CD4-positive, alpha-beta T cell treated with Interleukin-17A for 4 hours (primary cell): ENCODE data around the gene CYP2F1.
"Not testable (repeated sequence)": the region's sequence is repeated elsewhere in the genome, so short reads cannot be mapped to it uniquely, and the experiment has no call there.

Experiments used
- DNase-seq: peaks from one replicate; pipeline ENCODE4 v3.0.0-alpha.2; 2020; ENCODE audit warnings: mixed read lengths

Gene CYP2F1

DNA sequence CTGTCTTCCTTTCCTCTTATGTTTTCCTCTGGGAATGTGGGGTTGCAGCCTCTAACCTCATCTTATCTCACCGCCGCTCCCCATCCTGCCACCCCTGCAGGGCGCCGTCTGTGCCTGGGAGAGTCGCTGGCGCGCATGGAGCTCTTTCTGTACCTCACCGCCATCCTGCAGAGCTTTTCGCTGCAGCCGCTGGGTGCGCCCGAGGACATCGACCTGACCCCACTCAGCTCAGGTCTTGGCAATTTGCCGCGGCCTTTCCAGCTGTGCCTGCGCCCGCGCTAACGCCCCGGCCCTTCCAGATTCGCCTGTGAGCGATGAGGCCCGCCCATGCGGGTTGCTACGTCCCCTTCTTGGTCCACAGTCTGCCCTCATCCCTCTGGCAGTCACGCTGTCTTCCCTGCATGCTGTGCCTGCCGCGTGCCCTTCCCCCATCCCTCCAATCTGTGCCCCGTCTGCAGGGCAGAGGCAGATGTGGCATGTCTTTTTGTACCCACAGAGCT is 13.6 kb downstream of the CYP2F1 start:
- peak; percentile 78 for DNase-seq

DNA sequence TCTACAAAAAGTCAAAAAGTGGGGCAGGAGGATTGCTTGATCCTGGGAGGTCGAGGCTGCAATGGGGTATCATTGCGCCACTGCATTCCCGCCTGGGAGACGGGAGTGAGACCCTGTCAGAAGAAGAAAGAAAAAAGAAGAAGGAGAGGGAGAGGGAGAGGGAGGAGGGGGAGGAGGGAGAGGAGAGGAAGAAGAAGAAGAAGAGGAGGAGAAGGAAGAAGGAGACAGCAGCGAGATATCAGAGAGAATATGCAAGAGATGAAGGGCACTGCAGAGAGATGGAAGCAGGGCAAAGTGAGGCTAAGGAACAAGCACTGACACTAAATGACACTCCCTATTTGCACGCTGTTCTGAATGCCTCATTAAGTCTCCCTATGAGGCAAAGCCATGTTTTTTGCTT is 14.5 kb downstream of the CYP2F1 start:
- no peak for DNase-seq

DNA sequence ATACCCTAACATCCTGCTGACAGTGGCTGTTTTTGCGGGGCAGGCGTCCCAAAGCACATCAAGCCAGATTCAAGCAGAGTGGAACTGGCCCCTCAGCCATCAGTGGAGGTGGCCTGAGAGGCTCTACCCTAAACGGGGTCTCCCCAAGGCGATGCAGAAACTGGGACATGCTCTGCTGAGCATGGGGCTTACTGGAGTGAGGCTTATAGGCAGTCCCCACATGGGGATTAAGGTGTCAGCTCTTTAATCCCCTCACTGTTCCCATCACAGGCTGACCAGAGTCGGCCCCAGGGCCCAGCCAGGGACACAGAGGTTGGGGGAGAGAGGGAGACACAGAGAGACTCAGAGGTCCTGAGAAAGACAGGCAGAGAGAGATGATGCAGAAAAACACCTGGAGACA is 17.0 kb downstream of the CYP2F1 start:
- DNase-seq = no peak

DNA sequence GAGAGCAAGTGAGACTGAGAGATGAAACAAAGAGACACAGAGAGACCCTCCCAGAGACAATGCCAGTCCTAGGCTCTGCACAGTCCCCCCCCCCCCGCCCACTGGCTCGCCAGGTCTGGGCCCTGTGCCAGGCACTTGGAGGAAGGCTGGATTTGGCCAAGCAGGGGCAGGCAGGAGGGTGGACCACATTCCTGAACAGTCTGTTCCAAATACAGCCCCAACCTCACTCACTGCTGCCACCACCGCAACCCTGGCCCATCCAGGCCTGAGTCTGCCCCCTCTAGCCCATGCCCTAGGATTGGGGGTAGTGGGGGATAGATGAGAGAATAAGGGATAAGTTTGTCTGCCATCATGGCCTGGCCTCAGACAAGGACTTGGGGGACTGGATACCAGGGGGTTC is 19.0 kb downstream of the CYP2F1 start:
- DNase-seq = no peak

DNA sequence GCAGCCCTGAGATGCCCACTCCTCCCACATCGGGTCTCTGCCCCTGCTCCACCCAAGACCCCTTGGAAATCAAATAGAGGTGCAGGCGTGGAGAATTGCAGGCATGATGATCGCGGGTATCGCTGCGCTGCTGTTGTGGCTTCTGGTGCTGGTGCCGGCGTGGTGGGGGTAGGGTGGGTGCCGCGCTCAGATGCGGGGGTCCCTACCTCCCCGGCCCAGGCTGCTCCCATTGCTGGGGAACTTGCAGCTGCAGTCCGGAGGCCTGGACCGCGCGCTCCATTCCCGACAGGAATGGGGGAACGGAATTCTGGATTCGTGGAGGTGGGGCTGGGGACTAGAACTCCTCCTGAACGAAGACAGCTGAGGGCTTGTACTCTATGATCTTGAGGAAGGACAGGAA is 20.4 kb downstream of the CYP2F1 start:
- no peak for DNase-seq

DNA sequence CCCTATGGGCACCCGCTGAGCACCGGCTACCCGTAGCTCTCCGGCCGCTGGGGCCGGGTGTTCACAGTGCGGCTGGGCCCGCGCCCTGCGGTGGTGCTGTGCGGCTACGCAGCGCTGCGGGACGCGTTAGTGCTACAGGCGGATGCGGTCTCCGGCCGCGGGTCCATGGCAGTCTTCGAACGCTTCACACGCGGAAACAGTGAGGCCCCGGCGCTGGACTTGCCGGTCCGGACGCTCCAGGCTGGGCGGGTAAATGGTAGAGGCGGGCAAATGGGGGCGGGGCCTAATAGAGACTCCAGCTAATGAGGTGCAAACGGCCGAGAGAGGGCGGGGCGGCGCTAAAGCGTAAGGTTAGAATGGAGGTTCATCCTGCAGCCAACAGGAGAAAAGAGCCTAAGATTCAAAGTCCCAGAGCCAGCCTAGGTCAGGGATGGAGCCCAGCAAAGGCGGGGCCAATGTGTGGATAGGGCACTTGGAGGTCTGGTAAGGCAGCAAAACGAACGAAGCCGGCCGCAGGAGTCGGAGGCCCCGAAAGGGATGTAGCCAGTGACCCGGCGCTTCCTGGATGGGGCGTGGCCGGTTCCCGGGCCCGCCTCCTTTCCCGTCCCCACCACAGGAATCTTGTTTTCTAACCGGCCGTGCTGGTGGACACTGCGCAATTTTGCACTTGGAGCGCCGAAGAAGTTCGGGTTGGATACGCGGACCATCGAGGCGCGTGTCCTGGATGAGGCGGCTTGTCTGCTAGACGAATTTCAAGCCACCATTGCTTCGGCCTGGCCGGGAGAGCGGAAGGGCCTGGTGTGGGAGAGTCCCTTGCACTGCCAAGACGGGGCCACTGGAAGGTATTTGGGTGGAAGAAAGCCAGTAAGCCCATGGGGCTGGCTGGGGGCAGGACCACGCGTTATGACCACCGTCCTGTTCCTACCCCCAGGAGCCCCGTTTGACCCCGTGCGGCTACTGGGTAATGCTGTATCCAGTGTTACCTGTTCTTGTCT is 21.5 kb downstream of the CYP2F1 start:
- peak; percentile 49 for DNase-seq

DNA sequence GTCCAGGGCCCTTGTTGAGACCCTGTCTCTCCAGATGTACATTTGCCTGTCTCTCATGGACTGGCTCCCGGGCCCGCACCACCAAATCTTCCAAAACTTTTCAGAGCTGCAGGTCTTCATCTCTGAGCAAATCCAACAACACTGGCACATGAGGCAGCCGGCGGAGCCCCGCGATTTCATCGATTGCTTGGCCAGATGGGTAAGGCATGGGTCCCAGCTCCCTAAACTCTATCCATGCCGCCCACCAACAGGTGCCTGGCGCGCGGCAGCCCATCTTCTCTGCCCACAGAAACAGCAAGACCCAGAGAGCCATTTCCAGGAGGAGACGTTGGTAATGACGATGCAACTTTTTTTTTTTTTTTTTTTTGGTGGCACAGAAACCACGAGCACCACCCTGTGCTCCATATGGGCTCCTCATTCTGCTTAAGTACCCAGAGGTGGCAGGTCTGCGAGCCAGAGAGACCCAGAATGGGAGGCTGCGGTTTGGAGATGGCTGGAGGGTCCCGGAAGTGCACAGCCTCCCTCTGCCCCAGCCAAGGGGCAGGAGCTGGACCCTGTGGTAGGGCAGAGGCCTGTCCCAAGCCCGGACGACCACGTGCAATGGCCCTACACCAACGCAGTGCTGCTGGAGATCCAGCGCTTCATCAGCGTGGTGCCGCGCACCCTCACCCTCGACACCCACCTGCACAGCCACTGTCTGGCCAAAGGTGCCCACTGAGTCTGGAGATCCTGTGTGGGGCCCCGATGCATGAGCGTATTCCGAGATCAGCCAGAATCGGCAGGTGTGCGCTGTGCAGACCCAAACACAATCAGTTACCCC is 22.6 kb downstream of the CYP2F1 start:
- DNase-seq = no peak

DNA sequence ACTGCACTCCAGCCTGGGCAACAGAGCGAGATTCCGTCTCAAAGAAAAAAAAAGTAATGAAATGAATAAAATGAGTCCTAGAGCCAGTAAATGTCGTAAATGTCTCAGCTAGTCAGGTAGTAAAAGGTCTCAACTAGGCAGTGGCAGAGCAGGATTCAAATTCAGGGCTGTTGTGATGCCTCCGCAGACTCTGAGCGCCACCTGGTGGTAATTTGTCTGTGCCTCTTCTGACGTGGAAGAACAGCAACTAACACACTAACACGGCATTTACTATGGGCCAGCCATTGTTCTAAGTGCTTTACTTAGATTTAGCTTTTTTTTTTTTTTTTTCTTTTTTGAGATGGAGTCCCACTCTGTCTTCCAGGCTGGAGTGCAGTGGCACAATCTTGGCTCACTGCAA is 30.2 kb downstream of the CYP2F1 start:
- DNase-seq = peak; percentile 95

DNA sequence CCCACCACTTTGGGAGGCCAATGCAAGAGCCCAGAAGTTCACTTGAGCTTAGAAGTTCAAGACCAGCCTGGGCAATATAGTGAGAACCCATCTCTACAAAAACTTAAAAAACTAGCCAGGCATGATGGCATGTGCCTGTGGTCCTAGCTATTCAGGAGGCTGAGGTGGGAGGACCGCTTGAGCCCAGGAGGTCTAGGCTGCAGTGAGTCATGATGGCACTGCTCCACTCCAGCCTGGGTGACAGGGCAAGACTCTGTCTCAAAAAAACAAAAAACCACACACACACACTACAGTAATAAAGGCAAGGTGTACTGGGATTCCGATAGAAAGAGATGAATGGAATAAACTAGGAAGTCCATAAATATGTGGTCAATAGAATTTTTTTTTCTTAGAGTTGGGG is 35.6 kb downstream of the CYP2F1 start:
- DNase-seq = no peak

DNA sequence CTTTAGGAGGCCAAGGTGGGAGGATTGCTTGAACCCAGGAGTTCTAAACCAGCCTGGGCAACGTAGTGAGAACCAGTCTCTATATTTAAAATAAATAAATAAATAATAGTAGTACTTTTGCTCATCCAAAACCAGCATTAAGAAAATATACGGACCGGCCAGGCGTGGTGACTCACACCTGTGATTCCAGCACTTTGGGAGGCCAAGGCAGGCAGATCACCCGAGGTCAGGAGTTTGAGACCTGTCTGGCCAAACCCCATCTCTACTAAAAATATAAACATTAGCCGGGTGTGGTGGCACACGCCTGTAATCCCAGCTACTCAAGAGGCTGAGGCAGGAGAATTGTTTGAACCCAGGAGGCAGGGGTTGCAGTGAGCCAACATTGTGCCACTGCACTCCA is 36.8 kb downstream of the CYP2F1 start:
- not testable (repeated sequence) for DNase-seq

DNA sequence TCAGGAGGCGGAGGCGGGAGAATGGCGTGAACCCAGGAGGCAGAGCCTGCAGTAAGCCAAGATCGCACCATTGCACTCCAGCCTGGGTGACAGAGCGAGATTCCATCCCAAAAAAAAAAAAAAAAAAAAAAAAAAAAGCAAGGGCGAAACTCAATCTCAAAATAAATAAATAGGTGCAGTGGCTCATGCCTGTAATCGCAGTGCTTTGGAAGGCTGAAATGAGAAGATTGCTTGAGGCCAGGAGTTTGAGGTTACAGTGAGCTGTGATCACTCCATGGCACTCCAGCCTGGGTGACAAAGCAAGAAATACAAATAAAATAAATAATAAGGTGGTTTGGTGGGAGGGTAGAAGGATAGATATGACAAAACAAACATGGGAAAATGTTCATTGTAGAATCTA is 39.8 kb downstream of the CYP2F1 start:
- no peak for DNase-seq

DNA sequence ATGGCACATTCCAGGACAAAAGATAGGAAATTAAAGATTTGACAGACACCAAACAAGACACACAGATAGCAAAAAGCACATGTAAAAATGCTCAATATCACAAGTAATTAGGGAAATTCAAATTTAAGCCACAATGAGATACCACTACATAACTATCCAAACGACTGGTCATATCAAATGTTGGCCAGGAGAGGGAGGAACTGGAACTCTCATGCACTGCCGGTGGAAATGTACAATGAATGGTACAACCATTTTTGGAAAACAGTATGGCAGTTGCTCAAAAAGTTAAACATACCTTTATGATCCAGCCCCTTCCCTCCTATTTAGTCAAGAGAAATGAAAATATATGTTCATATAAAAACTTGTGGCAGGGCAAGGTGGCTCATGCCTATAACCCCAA is 42.0 kb downstream of the CYP2F1 start:
- DNase-seq = no peak

DNA sequence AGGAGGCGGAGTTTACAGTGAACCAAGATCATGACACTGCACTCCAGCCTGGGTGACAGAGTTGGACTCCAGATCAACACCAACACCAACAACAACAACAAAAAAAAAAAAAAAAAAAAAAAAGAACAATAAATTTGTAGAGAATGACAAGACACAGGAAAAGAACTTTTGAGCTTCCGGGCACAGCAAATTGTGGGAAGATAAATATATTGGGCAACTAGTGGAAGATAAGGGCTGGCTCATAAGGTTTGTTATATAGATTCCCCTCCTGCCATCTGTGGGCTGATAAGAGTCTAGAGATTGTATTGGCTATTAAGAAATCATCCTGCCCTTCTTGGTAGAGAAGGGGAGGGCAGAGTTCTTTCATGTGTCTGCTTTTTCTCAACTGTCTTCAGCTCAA is 45.6 kb downstream of the CYP2F1 start:
- no peak for DNase-seq

DNA sequence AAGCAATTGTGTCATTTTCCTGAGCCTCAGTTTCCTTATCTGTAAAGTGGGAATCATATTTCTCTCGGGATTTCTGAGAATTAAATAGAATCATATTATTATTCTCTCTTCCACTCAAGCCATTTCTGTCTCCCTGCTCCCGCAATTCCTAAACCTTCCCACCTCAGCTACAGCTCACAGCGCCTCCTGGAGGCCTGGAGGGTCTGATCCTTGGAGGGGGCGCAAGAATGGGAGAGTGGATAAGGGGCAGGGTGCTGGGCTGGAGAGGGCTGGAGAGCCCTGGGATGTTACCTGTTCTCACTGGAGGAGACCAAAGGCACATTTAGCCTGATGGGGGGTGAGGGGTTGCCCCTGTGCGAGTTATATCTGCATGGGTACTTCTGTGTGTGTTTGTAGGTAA is 47.7 kb downstream of the CYP2F1 start:
- DNase-seq = no peak

DNA sequence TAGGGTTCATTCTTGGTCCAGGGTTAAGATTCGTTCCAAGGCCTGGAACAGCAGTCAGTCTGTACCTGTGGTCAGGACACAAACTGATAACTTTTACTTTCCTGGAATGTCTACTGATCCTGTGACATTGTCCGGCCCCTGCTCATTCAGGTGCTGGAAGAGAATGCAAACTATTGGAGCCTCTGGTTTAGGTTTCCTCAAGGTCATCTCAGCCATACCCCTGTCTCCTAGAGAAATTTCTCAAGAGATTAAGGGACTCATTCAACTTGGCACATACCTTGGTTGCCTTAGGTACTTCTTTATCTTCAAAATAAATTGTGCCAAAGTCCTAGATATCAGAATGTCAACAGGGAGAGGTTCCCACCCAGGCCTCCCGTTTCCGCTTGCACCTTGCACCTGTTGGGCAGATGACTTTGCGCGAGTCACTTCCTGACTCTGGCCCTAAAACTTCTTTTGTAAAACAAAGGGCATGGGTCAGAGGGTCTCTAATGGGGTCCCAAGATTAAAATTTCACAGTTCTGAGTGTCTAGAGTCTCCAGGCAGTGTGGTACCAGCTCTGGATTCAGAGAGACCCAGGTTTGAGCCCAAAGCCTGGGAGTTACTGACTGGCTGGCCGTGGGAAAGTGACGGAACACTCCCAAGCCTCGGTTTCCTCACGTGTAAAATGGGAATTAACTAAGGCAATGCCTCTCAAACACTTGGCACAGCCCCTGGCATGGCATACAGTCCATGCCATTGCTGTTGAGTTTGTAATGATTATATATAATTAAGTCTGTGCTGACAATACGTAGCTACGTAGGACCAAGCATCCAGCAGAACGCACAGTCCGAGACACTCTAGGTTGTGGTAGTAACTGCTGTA is 52.9 kb downstream of the CYP2F1 start:
- DNase-seq = no peak

DNA sequence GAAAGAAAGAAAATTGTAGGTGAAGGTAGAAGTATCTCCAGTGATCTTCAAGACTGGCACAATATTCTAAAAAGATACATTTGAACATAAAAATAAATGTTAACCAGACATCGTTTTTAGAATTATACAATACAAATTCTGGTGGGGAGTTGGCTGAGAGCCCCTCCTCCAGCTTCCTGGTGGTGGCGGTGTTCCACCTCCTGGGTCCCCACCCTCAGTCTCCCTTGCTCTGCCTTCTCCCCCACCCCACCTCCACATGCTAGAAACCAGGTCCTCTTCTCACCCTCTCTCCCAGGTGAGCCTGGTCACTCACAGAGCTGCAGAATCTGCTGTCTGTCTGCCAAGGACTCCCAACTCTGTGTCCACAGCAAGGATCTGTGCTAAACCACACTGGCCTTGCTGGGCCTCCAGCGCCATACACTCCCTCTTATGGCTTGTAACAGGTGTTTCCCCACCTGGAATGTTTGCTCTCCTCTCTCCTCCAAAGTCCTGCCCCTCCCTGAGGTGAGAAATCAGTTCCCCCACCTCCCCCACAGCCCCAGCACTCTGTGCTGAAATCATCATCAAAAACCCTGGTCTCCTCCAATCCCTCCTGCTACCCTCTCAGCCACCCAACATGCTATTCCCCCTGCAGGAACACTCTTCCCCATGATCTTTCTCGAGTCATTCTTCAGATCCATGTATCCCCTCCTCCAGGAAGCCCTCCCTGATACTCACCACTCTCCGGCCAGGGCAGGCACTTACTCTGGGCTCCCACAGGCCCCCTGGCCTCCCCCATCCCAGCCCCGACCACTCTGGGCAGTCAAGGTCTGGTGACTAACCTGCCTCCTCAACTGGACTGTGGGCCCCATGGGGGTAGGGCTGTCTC is 58.3 kb downstream of the CYP2F1 start:
- DNase-seq = no peak

DNA sequence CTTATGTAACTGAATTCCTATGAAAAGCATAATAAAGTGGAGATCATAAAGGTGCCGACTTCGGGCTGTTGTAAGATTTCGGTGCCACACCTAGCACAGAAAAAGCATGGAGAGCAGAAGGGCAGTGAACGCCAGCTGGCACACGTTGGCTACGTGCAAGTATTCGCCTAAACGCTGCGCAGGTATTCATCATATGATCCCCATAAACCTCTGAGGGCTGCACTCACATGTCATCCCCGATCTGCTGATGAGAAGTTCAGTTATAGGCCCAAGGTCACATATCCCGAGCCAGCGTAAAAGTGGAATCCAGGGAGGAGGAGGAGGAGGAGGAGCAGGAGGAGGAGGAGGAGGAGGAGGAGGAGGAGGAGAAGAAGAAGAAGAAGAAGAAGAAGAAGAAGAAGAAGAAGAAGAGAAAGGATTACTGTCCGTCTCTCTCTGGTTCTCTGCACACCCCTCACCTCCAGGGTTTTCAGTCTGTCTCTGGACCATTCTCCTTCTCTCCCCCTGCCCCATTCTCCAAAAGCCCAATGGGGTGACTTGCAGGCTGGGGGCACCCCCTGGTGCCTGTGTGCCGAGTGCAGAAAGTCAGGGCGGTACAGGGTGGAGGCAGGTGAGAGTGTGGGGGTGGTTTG is 60.2 kb downstream of the CYP2F1 start:
- DNase-seq = no peak

DNA sequence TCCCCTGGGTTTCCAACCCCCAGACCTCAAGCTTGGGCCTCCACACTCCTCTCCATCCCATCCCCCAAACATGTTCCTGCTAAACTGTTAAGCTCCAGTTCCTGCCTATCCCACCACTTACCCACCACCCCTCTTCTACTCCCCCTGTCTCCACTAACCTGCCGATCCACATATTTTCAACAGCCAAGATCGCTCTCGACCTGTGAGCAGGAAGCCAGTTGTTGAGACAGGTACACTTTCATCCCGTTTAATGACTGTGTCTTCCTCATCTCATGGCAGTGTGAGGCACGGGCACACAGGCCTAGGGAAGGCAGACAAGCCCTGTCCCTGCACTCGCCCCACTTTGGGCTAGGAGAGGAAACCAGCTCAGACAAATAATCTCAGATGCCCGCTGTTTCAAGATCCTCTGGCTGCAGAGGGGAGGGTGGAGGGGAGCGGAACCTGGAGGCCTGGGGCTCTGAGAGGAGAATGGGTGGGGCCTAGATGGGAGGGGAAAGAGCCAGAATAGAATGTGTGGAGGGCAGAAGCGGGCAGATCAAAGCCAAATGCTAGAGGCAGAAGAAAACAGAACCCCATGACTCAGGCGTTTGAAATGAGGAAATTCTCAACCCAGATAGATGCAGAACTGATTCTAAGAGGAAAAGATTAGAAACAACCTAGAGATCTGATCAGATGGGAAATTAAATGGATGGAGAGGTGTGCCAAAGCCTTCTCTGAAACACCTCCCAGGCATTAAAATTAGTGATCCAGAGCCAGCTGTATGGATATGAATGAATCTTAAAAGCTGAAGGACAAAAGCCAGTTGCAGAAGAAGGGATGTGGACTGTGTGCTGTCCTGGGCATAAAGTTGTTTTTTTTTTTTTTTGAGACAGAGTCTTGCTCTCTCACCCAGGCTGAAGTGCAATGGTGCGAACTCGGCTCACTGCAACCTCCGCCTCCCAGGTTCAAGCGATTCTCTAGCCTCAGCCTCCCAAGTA is 61.9 kb downstream of the CYP2F1 start:
- peak; percentile 85 for DNase-seq
